ENCODE data around the gene HOXB4. TPM values are rescaled to one million over a fixed set of nuclear protein-coding genes. Genes with fewer than 3 reads are reported as not detected.

Gene HOXB4
- total RNA-seq, 1 donor from 2014 or later = 5.8 TPM

- TF ChIP-seq CTCF (IDR thresholded peaks at IDR 0.05) = no peak
These were observed 32.6 kb downstream of the HOXB4 start for GRCh38 chr17:48545539-48545938.

GRCh38 chr17:48545022-48545375, 33.2 kb downstream of the HOXB4 start, which contains the start of gene HOXB2:
TSS of gene HOXB2 (minus strand) at chr17:48545109. CDS start at chr17:48544911, 198 bp downstream.
- ATAC-seq (no peak), DNase-seq (no peak)
- H3K27me3 ChIP-seq (ENCODE audit: low read depth) = peaks cover 70% of the 10 kb centered on the region
- no peak for TF ChIP-seq CTCF (IDR thresholded peaks at IDR 0.05)
- H3K36me3 ChIP-seq = no peaks in the 10 kb centered on the region
- peak within 1 kb of the TSS; percentile 86 for H3K27ac ChIP-seq
- intact Hi-C loops (cut with DNase I) = no loop called here
- no peaks in the 10 kb centered on the region for H3K9me3 ChIP-seq
- peak within 1 kb of the TSS; percentile 58 for H3K4me3 ChIP-seq
- H3K4me1 ChIP-seq = peaks cover 24% of the 10 kb centered on the region

More at GRCh38 chr17:48545539-48545938, 32.6 kb downstream of the HOXB4 start:
- intact Hi-C loops (cut with DNase I) = no loop called here
- peaks cover 24% of the 10 kb centered on the region for H3K4me1 ChIP-seq
- DNase-seq = no peak
- no peak overlapping the region for H3K4me3 ChIP-seq
- H3K36me3 ChIP-seq = no peaks in the 10 kb centered on the region
- no peaks in the 10 kb centered on the region for H3K9me3 ChIP-seq
- peaks cover 65% of the 10 kb centered on the region for H3K27me3 ChIP-seq (ENCODE audit: low read depth)
- no peak for ATAC-seq
- H3K27ac ChIP-seq = peak overlapping the region; percentile 86

DNA sequence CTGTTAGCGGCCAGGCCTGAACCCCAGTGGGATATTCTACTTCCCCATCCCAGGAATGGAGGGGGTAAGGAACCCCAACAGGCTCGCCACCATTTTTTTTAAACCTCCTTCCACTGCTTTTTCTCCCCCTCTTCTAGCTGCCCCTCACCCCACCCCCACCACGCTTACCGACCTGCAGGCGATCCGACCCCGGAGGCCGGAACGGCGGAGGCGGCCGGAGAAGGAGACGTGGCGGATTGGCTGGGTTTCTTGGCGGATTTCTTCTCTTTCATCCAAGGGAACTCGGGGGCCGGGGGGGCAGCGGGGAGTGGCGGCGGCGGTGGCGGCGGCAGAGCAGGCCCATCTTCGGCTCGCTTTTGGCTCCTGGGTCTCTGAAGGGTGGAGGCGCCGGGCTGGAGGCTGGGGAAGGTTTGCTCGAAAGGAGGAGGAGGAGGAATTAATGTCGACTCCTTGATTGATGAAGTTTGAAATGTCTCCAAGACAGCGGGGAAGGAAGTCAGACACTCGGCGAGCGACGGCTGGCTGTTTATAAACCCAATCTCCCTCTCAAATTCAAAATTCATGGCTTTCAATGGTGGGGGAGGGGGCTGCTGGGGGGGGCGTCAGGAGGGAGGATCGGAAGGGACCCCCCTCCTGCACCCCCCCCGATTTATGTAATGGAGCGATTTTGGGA, 33.7 kb downstream of the HOXB4 start:
- peak overlapping the region; percentile 58 for H3K4me3 ChIP-seq
- intact Hi-C loops (cut with DNase I) = no loop called here
- ATAC-seq = peak; percentile 52 to 75
- peaks cover 24% of the 10 kb centered on the region for H3K4me1 ChIP-seq
- no peaks in the 10 kb centered on the region for H3K9me3 ChIP-seq
- peak overlapping the region; percentile 86 for H3K27ac ChIP-seq
- H3K36me3 ChIP-seq = no peaks in the 10 kb centered on the region
- H3K27me3 ChIP-seq (ENCODE audit: low read depth) = peaks cover 73% of the 10 kb centered on the region
- DNase-seq = peak; percentile 73
- TF ChIP-seq CTCF (IDR thresholded peaks at IDR 0.05) = no peak

GRCh38 chr17:48543854-48544348, 34.2 kb downstream of the HOXB4 start:
- no peak for DNase-seq
- intact Hi-C loops (cut with DNase I) = no loop called here
- H3K4me1 ChIP-seq = peaks cover 23% of the 10 kb centered on the region
- peak overlapping the region; percentile 86 for H3K27ac ChIP-seq
- peaks cover 75% of the 10 kb centered on the region for H3K27me3 ChIP-seq (ENCODE audit: low read depth)
- no peaks in the 10 kb centered on the region for H3K9me3 ChIP-seq
- ATAC-seq = peak in 1 of 2 donors; percentile 16
- no peaks in the 10 kb centered on the region for H3K36me3 ChIP-seq
- TF ChIP-seq CTCF (IDR thresholded peaks at IDR 0.05) = no peak
- H3K4me3 ChIP-seq = peak overlapping the region; percentile 58

DNA sequence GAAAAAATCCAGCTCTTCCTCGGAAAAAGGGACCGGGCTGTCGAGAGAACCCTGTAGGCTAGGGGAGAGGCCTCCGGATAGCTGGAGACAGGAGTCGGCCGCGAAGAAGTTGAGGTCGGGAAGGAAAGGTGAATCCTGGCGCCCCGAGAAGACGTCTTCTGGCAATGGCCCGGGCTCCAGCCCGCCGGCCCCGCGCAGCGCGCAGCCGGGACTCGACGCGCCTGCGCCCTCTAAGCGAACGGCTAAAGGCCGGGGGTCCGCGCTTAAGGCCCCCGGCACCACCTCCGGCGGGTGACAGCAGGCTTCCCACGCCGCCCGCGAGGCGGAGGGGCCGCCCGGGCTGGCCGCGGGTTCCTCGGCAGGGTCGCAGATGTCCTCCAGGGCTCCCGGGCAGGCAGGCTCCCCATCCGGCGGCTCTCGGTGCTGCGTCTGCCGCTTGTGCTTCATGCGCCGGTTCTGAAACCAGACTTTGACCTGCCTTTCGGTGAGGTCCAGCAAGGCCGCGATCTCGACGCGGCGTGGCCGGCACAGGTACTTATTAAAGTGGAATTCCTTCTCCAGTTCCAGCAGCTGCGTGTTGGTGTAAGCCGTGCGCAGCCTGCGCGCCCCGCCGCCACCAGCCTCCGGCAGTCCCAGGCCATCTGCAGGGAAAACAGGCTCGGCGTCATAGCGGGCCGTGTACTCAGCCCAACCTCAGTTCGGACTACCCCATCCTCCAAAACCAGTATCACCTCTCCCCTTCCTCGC, 34.9 kb downstream of the HOXB4 start:
- H3K4me1 ChIP-seq = peaks cover 19% of the 10 kb centered on the region
- intact Hi-C loops (cut with DNase I) = no loop called here

More for the DNA sequence above, 34.9 kb downstream of the HOXB4 start:
- Histone ChIP-seq H3K27ac (peak overlapping the region; percentile 86), H3K9me3 (no peaks in the 10 kb centered on the region), H3K27me3 (ENCODE audit: low read depth) (peaks cover 81% of the 10 kb centered on the region), H3K36me3 (no peaks in the 10 kb centered on the region), H3K4me3 (peak overlapping the region; percentile 58)
- DNase-seq = no peak
- peak in 1 of 2 donors; percentile 37 for ATAC-seq
- peak; percentile 15 for TF ChIP-seq CTCF (IDR thresholded peaks at IDR 0.05)
